ENCODE measurements around the gene FLRT2.

Gene FLRT2

GRCh38 chr14:85529803-85530574, at the start of gene FLRT2:
Gene FLRT2, plus strand, starts transcription at chr14:85530144. Its CDS starts 91,371 bp downstream, at chr14:85621515.
- DNase-seq, result no peak

- no peak for DNase-seq
Observed at GRCh38 chr14:85481471-85481870, 48.5 kb upstream of the FLRT2 start.

- no peak for DNase-seq
Observed at GRCh38 chr14:85482552-85482951, 47.4 kb upstream of the FLRT2 start.

GRCh38 chr14:85483037-85483436, 46.9 kb upstream of the FLRT2 start:
- no peak for DNase-seq

- DNase-seq, result no peak
Observed at GRCh38 chr14:85483652-85484051, 46.3 kb upstream of the FLRT2 start.

- DNase-seq, result no peak
Observed at GRCh38 chr14:85487215-85487614, 42.7 kb upstream of the FLRT2 start.

- DNase-seq, result no peak
Observed at GRCh38 chr14:85501751-85502150, 28.2 kb upstream of the FLRT2 start.

- DNase-seq, result no peak
Observed at GRCh38 chr14:85508863-85509262, 21.1 kb upstream of the FLRT2 start.

GRCh38 chr14:85512451-85512850, 17.5 kb upstream of the FLRT2 start:
- no peak for DNase-seq

- DNase-seq, result no peak
Observed at GRCh38 chr14:85514487-85514886, 15.5 kb upstream of the FLRT2 start.

- no peak for DNase-seq
Observed at GRCh38 chr14:85516239-85517113, 13.5 kb upstream of the FLRT2 start.

- DNase-seq, result no peak
Observed at GRCh38 chr14:85517114-85517688, 12.7 kb upstream of the FLRT2 start.

GRCh38 chr14:85519661-85520305, 10.2 kb upstream of the FLRT2 start:
- DNase-seq, result no peak

GRCh38 chr14:85520581-85520980, 9.4 kb upstream of the FLRT2 start:
- DNase-seq, result no peak

- no peak for DNase-seq
Observed at GRCh38 chr14:85523624-85524023, 6.3 kb upstream of the FLRT2 start.

- no peak for DNase-seq
Observed at GRCh38 chr14:85527006-85527405, 2.9 kb upstream of the FLRT2 start.

- no peak for DNase-seq
Observed at GRCh38 chr14:85527445-85528035, 2.4 kb upstream of the FLRT2 start.

GRCh38 chr14:85528080-85528896, 1.7 kb upstream of the FLRT2 start:
- no peak for DNase-seq

- DNase-seq, result no peak
Observed at GRCh38 chr14:85528897-85529631, 880 bp upstream of the FLRT2 start.

- DNase-seq, result no peak
Observed at GRCh38 chr14:85530626-85531025, 682 bp downstream of the FLRT2 start.

- no peak for DNase-seq
Observed at GRCh38 chr14:85531141-85531586, 1.2 kb downstream of the FLRT2 start.

All from CD4-positive, alpha-beta T cell treated with Interleukin-4 for 4 hours (primary cell).